Endometrium (tissue), 2 donors: Measurements from ENCODE around the gene CACNG3.
"Not testable (repeated sequence)": the region's sequence is repeated elsewhere in the genome, so short reads cannot be mapped to it uniquely, and the experiment has no call there.

Experiments
- FAIRE-seq: peaks from 2 replicates; lab custom pipeline; 2012; peaks lifted over from hg19 to GRCh38; lab: Jason Lieb, UNC
- donor health status: control.
- donor health status: control.

Gene CACNG3

GRCh38 chr16:24332582-24333090 is 76.5 kb downstream of the CACNG3 start:
- no peak for FAIRE-seq

- FAIRE-seq = no peak
Measured at GRCh38 chr16:24336491-24336890, 80.4 kb downstream of the CACNG3 start.

- FAIRE-seq = no peak
Measured at GRCh38 chr16:24337013-24337412, 80.9 kb downstream of the CACNG3 start.

- not testable (repeated sequence) for FAIRE-seq
Measured at GRCh38 chr16:24343829-24344228, 87.7 kb downstream of the CACNG3 start.

- FAIRE-seq = no peak
Measured at GRCh38 chr16:24344784-24345183, 88.6 kb downstream of the CACNG3 start.

GRCh38 chr16:24345704-24346103 is 89.6 kb downstream of the CACNG3 start:
- no peak for FAIRE-seq

GRCh38 chr16:24346734-24347133 is 90.6 kb downstream of the CACNG3 start:
- no peak for FAIRE-seq

GRCh38 chr16:24347556-24347955 is 91.4 kb downstream of the CACNG3 start:
- FAIRE-seq = no peak

GRCh38 chr16:24348545-24349290 is 92.6 kb downstream of the CACNG3 start:
- no peak for FAIRE-seq

- no peak for FAIRE-seq
Measured at GRCh38 chr16:24349320-24349719, 93.2 kb downstream of the CACNG3 start.

GRCh38 chr16:24352746-24353145 is 96.6 kb downstream of the CACNG3 start:
- FAIRE-seq = no peak

- FAIRE-seq = no peak
Measured at GRCh38 chr16:24353622-24354021, 97.5 kb downstream of the CACNG3 start.

GRCh38 chr16:24357511-24357910 is 101.4 kb downstream of the CACNG3 start:
- FAIRE-seq = no peak

GRCh38 chr16:24358117-24358516 is 102.0 kb downstream of the CACNG3 start:
- no peak for FAIRE-seq

GRCh38 chr16:24359490-24359889 is 103.4 kb downstream of the CACNG3 start:
- no peak for FAIRE-seq

- no peak for FAIRE-seq
Measured at GRCh38 chr16:24360936-24361335, 104.8 kb downstream of the CACNG3 start.

- no peak for FAIRE-seq
Measured at GRCh38 chr16:24364596-24364995, 108.5 kb downstream of the CACNG3 start.

- no peak for FAIRE-seq
Measured at GRCh38 chr16:24367186-24367710, 111.1 kb downstream of the CACNG3 start.

- FAIRE-seq = no peak
Measured at GRCh38 chr16:24372824-24373223, 116.7 kb downstream of the CACNG3 start.

- no peak for FAIRE-seq
Measured at GRCh38 chr16:24378999-24379398, 122.9 kb downstream of the CACNG3 start.

- FAIRE-seq = no peak
Measured at GRCh38 chr16:24381470-24382118, 125.5 kb downstream of the CACNG3 start.

- FAIRE-seq = no peak
Measured at GRCh38 chr16:24382762-24383407, 126.8 kb downstream of the CACNG3 start.

- no peak for FAIRE-seq
Measured at GRCh38 chr16:24394341-24394740, 138.2 kb downstream of the CACNG3 start.
